HepG2 (cell line): ENCODE measurements around the gene SNX21. TPM values are rescaled to one million over a fixed set of nuclear protein-coding genes. Genes with fewer than 3 reads are reported as not detected.

Experiments used
- ELF4 ChIP-seq: sonication (generic); formaldehyde crosslinking; IDR thresholded peaks from 2 replicates; pipeline ENCODE4 v1.5.0; 2020; ENCODE audit warnings: missing genetic modification reagents, mild to moderate bottlenecking, moderate library complexity, borderline replicate concordance
- KLF12 ChIP-seq: sonication (generic); formaldehyde crosslinking; IDR thresholded peaks from 2 replicates; pipeline ENCODE4 v1.4.0; 2020; ENCODE audit warnings: missing genetic modification reagents, borderline replicate concordance
- MED8 ChIP-seq: sonication (generic); formaldehyde crosslinking; IDR thresholded peaks from 2 replicates; pipeline ENCODE4 v1.8.1; 2023; ENCODE audit warnings: mild to moderate bottlenecking, missing genetic modification reagents; ENCODE audit not compliant: insufficient replicate concordance
- NFIB ChIP-seq: sonication (generic); formaldehyde crosslinking; IDR thresholded peaks from 2 replicates; pipeline ENCODE4 v1.9.0; 2021; ENCODE audit warnings: missing genetic modification reagents, mild to moderate bottlenecking, borderline replicate concordance
- NFKB2 ChIP-seq: sonication (generic); formaldehyde crosslinking; IDR thresholded peaks from 2 replicates; pipeline ENCODE4 v1.4.0; 2020; ENCODE audit warnings: missing genetic modification reagents, borderline replicate concordance
- NR1H2 ChIP-seq: sonication (generic); formaldehyde crosslinking; IDR thresholded peaks from 2 replicates; pipeline ENCODE4 v1.8.1; 2022; ENCODE audit warnings: low read depth, missing genetic modification reagents, borderline replicate concordance
- SPEN ChIP-seq: sonication (generic); formaldehyde crosslinking; IDR thresholded peaks from 2 replicates; pipeline ENCODE4 v1.5.1; 2020; ENCODE audit warnings: low read depth, mild to moderate bottlenecking, missing genetic modification reagents
- TCF12 ChIP-seq, 2 experiments: fragments of 450-650 bp in 1 of 2; sonication (generic) in 1 of 2; formaldehyde crosslinking in 1 of 2; IDR thresholded peaks; 2 replicates each; pipeline versions ENCODE4 v1.6.1 to v1.8.0; 2017 to 2022; ENCODE audit warnings: antibody characterized with exemption in 1 of 2, mild to moderate bottlenecking in 1 of 2, missing genetic modification reagents in 1 of 2, moderate library complexity in 1 of 2
- THYN1 ChIP-seq: sonication (generic); formaldehyde crosslinking; IDR thresholded peaks from 2 replicates; pipeline ENCODE4 v1.8.1; 2023; ENCODE audit warnings: low read depth, mild to moderate bottlenecking, moderate library complexity, missing genetic modification reagents, borderline replicate concordance
- U2AF1 ChIP-seq: fragments of 200-400 bp; formaldehyde crosslinking; optimal IDR thresholded peaks from 2 replicates; pipeline ENCODE3; 2017; ENCODE audit warnings: mild to moderate bottlenecking, low read depth, low read length
- ZKSCAN1 ChIP-seq: fragments of 150-350 bp; IDR thresholded peaks from 2 replicates; pipeline ENCODE4 v1.6.1; 2014; ENCODE audit warnings: low read length
- ZNF562 ChIP-seq: sonication (generic); formaldehyde crosslinking; IDR thresholded peaks from 2 replicates; pipeline ENCODE4 v1.8.0; 2022; ENCODE audit warnings: missing genetic modification reagents, borderline replicate concordance
- ZNF569 ChIP-seq: sonication (generic); formaldehyde crosslinking; IDR thresholded peaks from 2 replicates; pipeline ENCODE4 v1.5.0; 2020; ENCODE audit warnings: mild to moderate bottlenecking, missing genetic modification reagents, moderate library complexity, borderline replicate concordance
- ZNF589 ChIP-seq: sonication (generic); formaldehyde crosslinking; conservative IDR thresholded peaks from 2 replicates; pipeline ENCODE4 v1.8.0; 2022; ENCODE audit warnings: mild to moderate bottlenecking, moderate library complexity, missing genetic modification reagents
- ZSCAN12 ChIP-seq: sonication (generic); formaldehyde crosslinking; IDR thresholded peaks from 2 replicates; pipeline ENCODE4 v1.9.0; 2021; ENCODE audit warnings: mild to moderate bottlenecking, missing genetic modification reagents
- ZSCAN31 ChIP-seq: sonication (generic); formaldehyde crosslinking; IDR thresholded peaks from 2 replicates; pipeline ENCODE4 v1.5.0; 2020; ENCODE audit warnings: low read depth, mild to moderate bottlenecking, missing genetic modification reagents
- polyA plus RNA-seq, 8 experiments: library from polyadenylated mRNA; depleted of rRNA in 3 of 8; stranded (reverse) in 7 of 8; unstranded in 1 of 8; fragments of >200 nt; fragmentation: Illumina TruSeq in 4 of 8; extraction: Trizol in 4 of 8; gene quantifications; 2 replicates each; pipeline versions ENCODE4 v1.2.1 to v1.2.3, GENCODE V29; 2011 to 2016; ENCODE audit warnings: low read depth in 4 of 8, missing spikeins in 1 of 8, mixed read lengths in 1 of 8; ENCODE audit not compliant: insufficient read depth in 1 of 8
- total RNA-seq, 5 experiments: library from RNA; depleted of rRNA; stranded (reverse); fragments of >200 nt; fragmentation: Illumina TruSeq; extraction: Trizol; gene quantifications; 2 replicates each; pipeline ENCODE4 v1.2.3, GENCODE V29; 2016; ENCODE audit warnings: low read depth in 1 of 5
- TF ChIP-seq, protein P1 (sequence below): sonication (generic); formaldehyde crosslinking; conservative IDR thresholded peaks from 2 replicates; pipeline ENCODE4 v1.8.0; 2022; ENCODE audit warnings: low read depth, missing genetic modification reagents
- TF ChIP-seq, protein P2 (sequence below): IDR thresholded peaks from 2 replicates; pipeline ENCODE4 v1.6.1; 2018; ENCODE audit warnings: missing genetic modification reagents, mild to moderate bottlenecking, missing compliant biosample characterization
- TF ChIP-seq, protein P3 (sequence below): sonication (generic); formaldehyde crosslinking; IDR thresholded peaks from 2 replicates; pipeline ENCODE4 v1.8.1; 2023; ENCODE audit warnings: mild to moderate bottlenecking, missing genetic modification reagents
- TF ChIP-seq, protein P4 (sequence below): sonication (generic); formaldehyde crosslinking; IDR thresholded peaks from 2 replicates; pipeline ENCODE4 v1.5.0; 2020; ENCODE audit warnings: missing genetic modification reagents, mild to moderate bottlenecking, borderline replicate concordance
- TF ChIP-seq, protein P5 (sequence below): sonication (generic); formaldehyde crosslinking; IDR thresholded peaks from 2 replicates; pipeline ENCODE4 v1.5.1; 2020; ENCODE audit warnings: missing genetic modification reagents, mild to moderate bottlenecking, borderline replicate concordance

SNX21 gene
- total and polyA plus RNA-seq, 2 of the 13 experiments (the other 11 are each of a cell fraction or from before 2014, with no cell fraction given) = 7.7 to 12.8 TPM

DNA sequence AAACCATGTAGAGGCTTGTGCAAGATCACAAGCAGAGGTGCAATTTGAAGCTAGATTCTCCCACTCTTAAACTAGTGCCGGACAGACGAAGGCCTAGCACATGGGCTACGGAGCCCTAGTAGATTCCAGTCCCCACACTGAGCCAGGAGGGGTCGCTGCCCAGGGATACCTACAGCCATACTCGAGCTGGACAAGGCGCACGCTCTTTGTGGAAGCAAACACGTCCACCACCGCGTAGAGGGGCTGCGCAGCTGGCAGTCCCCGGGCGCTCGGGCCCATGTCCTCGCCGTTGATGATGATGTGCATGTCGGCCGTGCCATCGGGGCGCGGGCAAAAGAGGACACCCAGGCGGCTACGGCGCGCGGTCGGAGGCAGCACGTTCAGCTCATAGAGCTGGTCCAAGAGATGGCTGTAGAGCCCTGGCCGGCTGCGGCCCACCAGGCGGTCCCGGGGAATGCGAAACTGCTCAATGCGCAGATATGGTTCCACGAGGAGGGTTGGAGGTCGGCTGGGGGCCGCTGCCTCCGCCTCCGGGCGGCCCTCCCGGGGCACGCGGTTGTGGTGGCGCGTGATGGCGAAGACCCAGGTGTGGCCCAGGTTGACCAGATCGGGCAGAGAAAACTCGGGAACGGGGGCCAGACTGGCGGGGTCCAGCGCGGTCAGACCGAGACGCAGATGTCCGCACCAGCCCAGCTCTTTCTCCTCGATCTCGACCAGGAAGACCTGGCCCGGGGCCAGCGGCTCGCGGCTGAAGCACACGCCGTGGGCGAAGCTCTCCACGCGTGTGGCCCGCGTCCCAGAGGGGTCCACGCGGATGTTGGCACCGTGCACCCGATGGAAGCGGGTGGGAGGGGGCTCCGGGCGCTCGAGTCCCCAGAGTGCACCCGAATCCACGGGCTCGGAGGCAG lies 56.7 kb downstream of the SNX21 start (continued):
- 0 out of 2 replicates have a peak, but pooled peaks have one; percentile 7 for TF ChIP-seq ELF4 (CRISPR knock-in tag)
- TF ChIP-seq ZNF562 (CRISPR knock-in tag) = no peak
- 0 out of 2 replicates have a peak, but pooled peaks have one; percentile 1 for TF ChIP-seq THYN1
- TF ChIP-seq NR1H2 (CRISPR knock-in tag) = 0 out of 2 replicates have a peak, but pooled peaks have one; percentile 16
- TF ChIP-seq ZKSCAN1 = no peak
- TF ChIP-seq, protein P1, sequence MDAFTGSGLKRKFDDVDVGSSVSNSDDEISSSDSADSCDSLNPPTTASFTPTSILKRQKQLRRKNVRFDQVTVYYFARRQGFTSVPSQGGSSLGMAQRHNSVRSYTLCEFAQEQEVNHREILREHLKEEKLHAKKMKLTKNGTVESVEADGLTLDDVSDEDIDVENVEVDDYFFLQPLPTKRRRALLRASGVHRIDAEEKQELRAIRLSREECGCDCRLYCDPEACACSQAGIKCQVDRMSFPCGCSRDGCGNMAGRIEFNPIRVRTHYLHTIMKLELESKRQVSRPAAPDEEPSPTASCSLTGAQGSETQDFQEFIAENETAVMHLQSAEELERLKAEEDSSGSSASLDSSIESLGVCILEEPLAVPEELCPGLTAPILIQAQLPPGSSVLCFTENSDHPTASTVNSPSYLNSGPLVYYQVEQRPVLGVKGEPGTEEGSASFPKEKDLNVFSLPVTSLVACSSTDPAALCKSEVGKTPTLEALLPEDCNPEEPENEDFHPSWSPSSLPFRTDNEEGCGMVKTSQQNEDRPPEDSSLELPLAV (CRISPR knock-in tag) = no peak
- TF ChIP-seq MED8 (CRISPR knock-in tag) = peak; percentile 92
- TF ChIP-seq NFIB (CRISPR knock-in tag) = no peak; the same call in 1 of the 2 replicates
- peak; percentile 6 for TF ChIP-seq U2AF1
- TF ChIP-seq, protein P2, sequence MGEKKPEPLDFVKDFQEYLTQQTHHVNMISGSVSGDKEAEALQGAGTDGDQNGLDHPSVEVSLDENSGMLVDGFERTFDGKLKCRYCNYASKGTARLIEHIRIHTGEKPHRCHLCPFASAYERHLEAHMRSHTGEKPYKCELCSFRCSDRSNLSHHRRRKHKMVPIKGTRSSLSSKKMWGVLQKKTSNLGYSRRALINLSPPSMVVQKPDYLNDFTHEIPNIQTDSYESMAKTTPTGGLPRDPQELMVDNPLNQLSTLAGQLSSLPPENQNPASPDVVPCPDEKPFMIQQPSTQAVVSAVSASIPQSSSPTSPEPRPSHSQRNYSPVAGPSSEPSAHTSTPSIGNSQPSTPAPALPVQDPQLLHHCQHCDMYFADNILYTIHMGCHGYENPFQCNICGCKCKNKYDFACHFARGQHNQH (CRISPR knock-in tag) = peak; percentile 67; the same call in 1 of the 2 replicates
- no peak; the same call in 1 of the 2 replicates for TF ChIP-seq ZSCAN31
- no peak; the same call in 1 of the 2 replicates for TF ChIP-seq ZNF569 (CRISPR knock-in tag)
- no peak for TF ChIP-seq TCF12 (IDR thresholded peaks at IDR 0.05)
- 0 out of 2 replicates have a peak, but pooled peaks have one; percentile 78 for TF ChIP-seq TCF12 (CRISPR knock-in tag; IDR thresholded peaks at IDR 0.05)
- TF ChIP-seq, protein P3, sequence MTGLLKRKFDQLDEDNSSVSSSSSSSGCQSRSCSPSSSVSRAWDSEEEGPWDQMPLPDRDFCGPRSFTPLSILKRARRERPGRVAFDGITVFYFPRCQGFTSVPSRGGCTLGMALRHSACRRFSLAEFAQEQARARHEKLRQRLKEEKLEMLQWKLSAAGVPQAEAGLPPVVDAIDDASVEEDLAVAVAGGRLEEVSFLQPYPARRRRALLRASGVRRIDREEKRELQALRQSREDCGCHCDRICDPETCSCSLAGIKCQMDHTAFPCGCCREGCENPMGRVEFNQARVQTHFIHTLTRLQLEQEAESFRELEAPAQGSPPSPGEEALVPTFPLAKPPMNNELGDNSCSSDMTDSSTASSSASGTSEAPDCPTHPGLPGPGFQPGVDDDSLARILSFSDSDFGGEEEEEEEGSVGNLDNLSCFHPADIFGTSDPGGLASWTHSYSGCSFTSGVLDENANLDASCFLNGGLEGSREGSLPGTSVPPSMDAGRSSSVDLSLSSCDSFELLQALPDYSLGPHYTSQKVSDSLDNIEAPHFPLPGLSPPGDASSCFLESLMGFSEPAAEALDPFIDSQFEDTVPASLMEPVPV (CRISPR knock-in tag) = no peak
- no peak; the same call in 1 of the 2 replicates for TF ChIP-seq ZNF589 (CRISPR knock-in tag)
- TF ChIP-seq ZSCAN12 (CRISPR knock-in tag) = 0 out of 2 replicates have a peak, but pooled peaks have one; percentile 8
- TF ChIP-seq KLF12 = no peak
- TF ChIP-seq, protein P4, sequence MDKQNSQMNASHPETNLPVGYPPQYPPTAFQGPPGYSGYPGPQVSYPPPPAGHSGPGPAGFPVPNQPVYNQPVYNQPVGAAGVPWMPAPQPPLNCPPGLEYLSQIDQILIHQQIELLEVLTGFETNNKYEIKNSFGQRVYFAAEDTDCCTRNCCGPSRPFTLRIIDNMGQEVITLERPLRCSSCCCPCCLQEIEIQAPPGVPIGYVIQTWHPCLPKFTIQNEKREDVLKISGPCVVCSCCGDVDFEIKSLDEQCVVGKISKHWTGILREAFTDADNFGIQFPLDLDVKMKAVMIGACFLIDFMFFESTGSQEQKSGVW (CRISPR knock-in tag) = 0 out of 2 replicates have a peak, but pooled peaks have one; percentile 77
- TF ChIP-seq SPEN = peak; percentile 46; the same call in 1 of the 2 replicates
- TF ChIP-seq NFKB2 (CRISPR knock-in tag) = no peak
- TF ChIP-seq, protein P5, sequence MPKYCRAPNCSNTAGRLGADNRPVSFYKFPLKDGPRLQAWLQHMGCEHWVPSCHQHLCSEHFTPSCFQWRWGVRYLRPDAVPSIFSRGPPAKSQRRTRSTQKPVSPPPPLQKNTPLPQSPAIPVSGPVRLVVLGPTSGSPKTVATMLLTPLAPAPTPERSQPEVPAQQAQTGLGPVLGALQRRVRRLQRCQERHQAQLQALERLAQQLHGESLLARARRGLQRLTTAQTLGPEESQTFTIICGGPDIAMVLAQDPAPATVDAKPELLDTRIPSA (CRISPR knock-in tag) = peak; percentile 90; the same call in 1 of the 2 replicates
